GM21381 (cell line): Measurements from ENCODE around the gene NEDD8.

Experiments used
- ATAC-seq: cut with Tn5 transposase; IDR thresholded peaks from one replicate; pipeline ENCODE4 v1.9.1; 2021; ENCODE audit warnings: mild to moderate bottlenecking, moderate library complexity; ENCODE audit not compliant: unreplicated experiment

NEDD8 gene

GRCh38 chr14:24264298-24264697 lies 32.1 kb upstream of the NEDD8 start:
- no peak for ATAC-seq

- ATAC-seq, result no peak
These were observed 31.7 kb upstream of the NEDD8 start for GRCh38 chr14:24263848-24264247.

- ATAC-seq, result no peak
These were observed 30.9 kb upstream of the NEDD8 start, which contains the start of gene TGM1 for GRCh38 chr14:24262821-24263733. TGM1 (minus strand) TSS chr14:24263177; CDS start chr14:24262352, 825 bp downstream.

GRCh38 chr14:24261969-24262327 lies 29.8 kb upstream of the NEDD8 start:
- ATAC-seq, result no peak

GRCh38 chr14:24261256-24261968 lies 29.2 kb upstream of the NEDD8 start:
- ATAC-seq, result no peak

- no peak for ATAC-seq
These were observed 28.6 kb upstream of the NEDD8 start for GRCh38 chr14:24260780-24261157.

- ATAC-seq, result no peak
These were observed 28.0 kb upstream of the NEDD8 start for GRCh38 chr14:24260026-24260779.

- no peak for ATAC-seq
These were observed 27.3 kb upstream of the NEDD8 start for GRCh38 chr14:24259282-24260025.

- no peak for ATAC-seq
These were observed 26.5 kb upstream of the NEDD8 start for GRCh38 chr14:24258548-24259265.

GRCh38 chr14:24258119-24258518 lies 26.0 kb upstream of the NEDD8 start:
- no peak for ATAC-seq

GRCh38 chr14:24256960-24257359 lies 24.8 kb upstream of the NEDD8 start:
- ATAC-seq, result no peak

GRCh38 chr14:24255931-24256711 lies 24.0 kb upstream of the NEDD8 start:
- ATAC-seq, result no peak

GRCh38 chr14:24255438-24255837 lies 23.3 kb upstream of the NEDD8 start:
- no peak for ATAC-seq

GRCh38 chr14:24254630-24255392 lies 22.6 kb upstream of the NEDD8 start:
- ATAC-seq, result no peak

- ATAC-seq, result no peak
These were observed 21.8 kb upstream of the NEDD8 start for GRCh38 chr14:24253936-24254335.

- no peak for ATAC-seq
These were observed 20.3 kb upstream of the NEDD8 start for GRCh38 chr14:24252289-24253124.

GRCh38 chr14:24251880-24252288 lies 19.7 kb upstream of the NEDD8 start:
- ATAC-seq, result no peak

- no peak for ATAC-seq
These were observed 18.2 kb upstream of the NEDD8 start for GRCh38 chr14:24250354-24250753.
